Naive B cell (primary cell): ENCODE data around the gene RUSF1. TPM values are rescaled to one million over a fixed set of nuclear protein-coding genes. Genes with fewer than 3 reads are reported as not detected.

Experiments
- ATAC-seq, 2 donors: fragments of 150-1000 bp; cut with Tn5 transposase; 2 replicates each; pipeline ENCODE4 v1.10.0; 2021; ENCODE audit warnings: low read depth in 2 of 2, mild to moderate bottlenecking in 2 of 2, moderate library complexity in 2 of 2
- DNase-seq: peaks from one replicate; pipeline ENCODE4 v3.0.0; 2022
- H3K27ac Mint-ChIP-seq, 6 donors: one replicate each; pipeline ENCODE4 v1.8.0; 2020 to 2022; ENCODE audit warnings: mild to moderate bottlenecking in 6 of 6, mixed read lengths in 6 of 6, moderate library complexity in 5 of 6, inconsistent platforms in 2 of 6
- H3K27me3 Mint-ChIP-seq, 3 donors: one replicate each; pipeline ENCODE4 v1.8.0; 2021 to 2022; ENCODE audit warnings: mixed read lengths in 3 of 3, mild to moderate bottlenecking in 1 of 3
- H3K36me3 Mint-ChIP-seq, 2 donors: one replicate each; pipeline ENCODE4 v1.8.0; 2020 to 2022; ENCODE audit warnings: mixed read lengths in 2 of 2, inconsistent platforms in 1 of 2, mild to moderate bottlenecking in 1 of 2
- H3K4me1 Mint-ChIP-seq, 3 donors: one replicate each; pipeline ENCODE4 v1.8.0; 2020 to 2022; ENCODE audit warnings: mixed read lengths in 3 of 3, inconsistent platforms in 1 of 3, mild to moderate bottlenecking in 1 of 3, moderate library complexity in 1 of 3
- H3K4me3 Mint-ChIP-seq, 8 donors: one replicate each; pipeline ENCODE4 v1.8.0; 2020 to 2022; ENCODE audit warnings: mild to moderate bottlenecking in 8 of 8, mixed read lengths in 8 of 8, moderate library complexity in 8 of 8, inconsistent platforms in 2 of 8
- H3K9me3 Mint-ChIP-seq, 7 donors: one replicate each; pipeline ENCODE4 v1.8.0; 2020 to 2022; ENCODE audit warnings: mixed read lengths in 7 of 7, mild to moderate bottlenecking in 5 of 7, inconsistent platforms in 2 of 7, moderate library complexity in 1 of 7
- polyA plus RNA-seq, 6 donors: library from polyadenylated mRNA; unstranded; fragments of 300-500 nt; fragmentation: Illumina TruSeq; gene quantifications; one replicate each; pipeline ENCODE4 v1.2.3, GENCODE V29; 2021; ENCODE audit warnings: low read depth in 6 of 6

Gene RUSF1
- polyA plus RNA-seq, 6 donors from 2014 or later, result 12.6 to 25.3 (median 21.2) TPM

DNA sequence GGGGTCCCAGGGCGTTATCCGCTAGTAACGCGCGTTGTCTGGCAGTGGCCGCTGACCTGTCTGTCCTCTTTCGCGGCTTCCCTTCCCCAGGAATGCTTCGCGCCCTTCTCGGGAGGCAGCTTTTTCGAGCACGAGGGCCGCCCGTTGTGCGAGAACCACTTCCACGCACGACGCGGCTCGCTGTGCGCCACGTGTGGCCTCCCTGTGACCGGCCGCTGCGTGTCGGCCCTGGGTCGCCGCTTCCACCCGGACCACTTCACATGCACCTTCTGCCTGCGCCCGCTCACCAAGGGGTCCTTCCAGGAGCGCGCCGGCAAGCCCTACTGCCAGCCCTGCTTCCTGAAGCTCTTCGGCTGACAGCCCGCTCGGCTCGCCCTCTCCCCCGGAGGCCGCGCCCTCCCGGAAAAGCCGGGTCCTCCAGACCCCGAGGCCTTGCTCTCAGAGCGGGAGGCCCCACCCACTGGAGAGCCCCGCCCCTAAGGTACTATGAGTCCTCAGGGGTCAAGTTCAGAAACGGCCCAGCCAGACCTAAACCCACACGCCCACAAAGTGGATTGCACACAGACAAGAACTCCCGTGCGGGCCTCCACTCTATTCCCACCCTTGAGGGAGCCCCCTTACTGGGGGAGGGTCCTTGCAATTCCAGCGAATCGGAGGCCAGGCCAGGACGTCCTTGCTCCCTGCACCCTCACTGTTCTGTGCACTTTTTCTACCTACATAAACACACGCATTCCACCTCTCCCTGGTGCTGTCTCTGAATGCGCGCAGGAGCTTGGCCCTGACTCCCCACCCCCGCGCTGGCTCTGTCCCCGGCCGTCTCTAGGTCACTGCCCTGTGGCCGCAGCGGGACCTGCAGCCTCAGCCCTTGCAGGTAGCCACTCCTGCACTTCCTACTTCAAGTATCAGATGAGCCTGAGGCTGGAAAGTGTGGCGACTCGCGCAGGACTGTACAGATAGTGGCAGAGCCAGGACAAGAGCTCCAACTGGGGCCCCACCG lies 30.7 kb downstream of the RUSF1 start:
- ATAC-seq (peak; percentile 27 to 37), DNase-seq (peak; percentile 21)
- no peaks in the 10 kb centered on the region for H3K36me3 Mint-ChIP-seq
- H3K4me1 Mint-ChIP-seq, result peaks cover 17 to 25% (median 24%) of the 10 kb centered on the region in 3 donors
- peak overlapping the region; percentile 80 to 94 (median 88) for H3K4me3 Mint-ChIP-seq
- peak overlapping the region in 3 of 6 donors; percentile 52 to 66 (median 61) for H3K27ac Mint-ChIP-seq
- H3K9me3 Mint-ChIP-seq, result no peaks in the 10 kb centered on the region
- peaks cover 4 to 28% (median 20%) of the 10 kb centered on the region in 3 donors for H3K27me3 Mint-ChIP-seq

DNA sequence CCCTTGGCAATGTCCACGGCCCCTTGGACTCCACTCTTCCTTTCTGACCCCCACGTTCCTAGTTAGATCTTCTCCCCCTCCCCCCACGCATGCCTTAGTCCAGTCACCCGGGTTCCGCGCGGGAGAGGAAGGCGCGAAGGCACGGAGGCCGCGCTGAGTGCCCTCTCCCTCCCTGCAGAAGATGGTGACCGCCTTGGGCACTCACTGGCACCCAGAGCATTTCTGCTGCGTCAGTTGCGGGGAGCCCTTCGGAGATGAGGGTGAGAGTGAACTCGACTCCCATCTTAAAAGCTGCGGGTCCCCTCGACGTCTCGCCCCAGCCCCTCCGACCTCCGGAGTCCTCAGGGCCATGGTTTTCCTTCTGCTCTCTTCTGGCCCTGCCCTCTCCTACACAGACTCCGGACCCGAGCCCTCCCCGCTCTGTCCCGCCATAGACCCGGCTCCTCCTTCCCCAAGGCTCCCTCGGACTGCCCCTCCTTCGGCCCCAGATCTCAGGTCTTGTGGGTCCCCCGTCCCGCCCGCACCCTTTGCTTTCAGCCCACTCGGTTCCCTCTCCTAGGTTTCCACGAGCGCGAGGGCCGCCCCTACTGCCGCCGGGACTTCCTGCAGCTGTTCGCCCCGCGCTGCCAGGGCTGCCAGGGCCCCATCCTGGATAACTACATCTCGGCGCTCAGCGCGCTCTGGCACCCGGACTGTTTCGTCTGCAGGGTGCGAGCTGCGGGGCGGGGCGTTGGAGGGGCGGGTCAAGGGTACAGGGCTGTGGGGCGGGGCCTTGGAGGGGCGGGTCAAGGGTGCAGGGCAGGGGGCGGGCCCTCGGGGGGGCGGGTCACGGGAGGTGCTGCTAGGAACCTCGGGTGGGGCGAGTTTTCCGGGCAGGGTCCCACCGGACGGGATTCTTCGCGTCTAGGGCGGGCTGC lies 31.6 kb downstream of the RUSF1 start:
- Mint-ChIP-seq H3K4me1 (peaks cover 21 to 30% (median 29%) of the 10 kb centered on the region in 3 donors), H3K4me3 (peak overlapping the region; percentile 80 to 94 (median 88)), H3K27me3 (peaks cover 0 to 25% (median 14%) of the 10 kb centered on the region in 3 donors), H3K9me3 (no peaks in the 10 kb centered on the region), H3K36me3 (no peaks in the 10 kb centered on the region), H3K27ac (peak overlapping the region in 4 of 6 donors; percentile 39 to 79 (median 72))
- ATAC-seq (peak; percentile 77 to 79), DNase-seq (peak; percentile 51)

DNA sequence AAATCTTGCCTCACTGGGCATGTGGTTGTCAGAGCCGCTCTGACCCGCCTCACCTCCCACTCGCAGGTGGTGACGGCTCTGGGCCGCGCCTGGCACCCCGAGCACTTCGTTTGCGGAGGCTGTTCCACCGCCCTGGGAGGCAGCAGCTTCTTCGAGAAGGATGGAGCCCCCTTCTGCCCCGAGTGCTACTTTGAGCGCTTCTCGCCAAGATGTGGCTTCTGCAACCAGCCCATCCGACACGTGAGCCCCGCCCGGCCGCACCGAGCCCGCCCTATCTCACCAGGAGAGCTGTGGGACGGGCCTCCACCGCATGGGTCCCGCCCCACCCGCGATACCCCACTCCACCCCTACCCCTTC lies 32.3 kb downstream of the RUSF1 start:
- ATAC-seq, result no peak
- H3K27ac Mint-ChIP-seq, result no peak overlapping the region
- no peak for DNase-seq
- H3K27me3 Mint-ChIP-seq, result peaks cover 0 to 30% (median 13%) of the 10 kb centered on the region in 3 donors
- H3K36me3 Mint-ChIP-seq, result no peaks in the 10 kb centered on the region
- peak overlapping the region; percentile 80 to 94 (median 88) for H3K4me3 Mint-ChIP-seq
- H3K9me3 Mint-ChIP-seq, result no peaks in the 10 kb centered on the region
- H3K4me1 Mint-ChIP-seq, result peaks cover 26 to 36% (median 29%) of the 10 kb centered on the region in 3 donors

DNA sequence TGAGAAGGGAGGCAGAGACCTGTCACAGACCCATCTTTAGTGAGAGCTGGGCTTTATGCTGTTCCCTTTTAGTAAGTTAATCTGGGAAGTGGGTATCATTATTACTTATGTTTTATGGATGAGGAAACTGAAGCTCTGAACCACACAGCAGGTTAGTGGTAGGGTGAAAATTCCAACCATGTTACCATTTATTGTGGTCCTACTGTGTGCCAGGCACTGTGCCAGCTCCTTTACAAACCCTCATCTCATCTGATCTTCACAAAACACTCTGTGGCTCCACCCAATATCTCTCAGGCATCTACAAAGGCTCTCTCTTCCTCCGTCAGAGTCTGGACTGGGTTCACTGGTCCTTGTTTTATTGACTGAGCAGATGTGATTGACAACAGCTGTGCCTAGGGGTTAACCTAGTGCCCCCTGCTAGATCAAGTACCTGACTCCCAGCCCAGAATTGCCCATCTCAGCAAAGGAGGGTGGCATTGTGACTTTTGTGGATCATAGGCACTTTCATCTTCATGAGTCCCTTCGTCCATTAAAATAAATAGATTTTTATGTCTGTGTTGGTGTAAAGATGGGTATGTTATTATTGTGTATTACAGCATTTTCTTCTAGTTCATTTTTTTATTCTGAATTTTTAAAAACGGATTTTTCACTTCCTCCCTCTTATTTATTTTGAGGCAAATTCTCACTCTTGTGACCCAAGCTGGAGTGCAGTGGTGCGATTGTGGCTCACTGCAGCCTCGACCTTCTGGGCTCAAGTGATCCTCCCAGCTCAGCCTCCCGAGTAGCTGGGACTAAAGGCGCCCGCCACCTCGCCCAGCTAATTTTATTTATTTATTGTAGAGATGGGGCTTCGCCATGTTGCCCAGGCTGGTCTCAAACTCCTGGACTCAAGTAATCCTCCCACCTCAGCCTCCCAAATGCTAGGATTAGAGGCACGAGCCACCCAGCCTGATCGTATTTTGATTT lies 33.1 kb downstream of the RUSF1 start:
- DNase-seq (no peak), ATAC-seq (no peak)
- Mint-ChIP-seq H3K4me3 (peak overlapping the region in 4 of 8 donors; percentile 16 to 80 (median 74)), H3K27me3 (peaks cover 0 to 30% (median 5%) of the 10 kb centered on the region in 3 donors), H3K36me3 (no peaks in the 10 kb centered on the region), H3K9me3 (no peaks in the 10 kb centered on the region), H3K4me1 (peaks cover 26 to 31% (median 29%) of the 10 kb centered on the region in 3 donors), H3K27ac (no peak overlapping the region)

DNA sequence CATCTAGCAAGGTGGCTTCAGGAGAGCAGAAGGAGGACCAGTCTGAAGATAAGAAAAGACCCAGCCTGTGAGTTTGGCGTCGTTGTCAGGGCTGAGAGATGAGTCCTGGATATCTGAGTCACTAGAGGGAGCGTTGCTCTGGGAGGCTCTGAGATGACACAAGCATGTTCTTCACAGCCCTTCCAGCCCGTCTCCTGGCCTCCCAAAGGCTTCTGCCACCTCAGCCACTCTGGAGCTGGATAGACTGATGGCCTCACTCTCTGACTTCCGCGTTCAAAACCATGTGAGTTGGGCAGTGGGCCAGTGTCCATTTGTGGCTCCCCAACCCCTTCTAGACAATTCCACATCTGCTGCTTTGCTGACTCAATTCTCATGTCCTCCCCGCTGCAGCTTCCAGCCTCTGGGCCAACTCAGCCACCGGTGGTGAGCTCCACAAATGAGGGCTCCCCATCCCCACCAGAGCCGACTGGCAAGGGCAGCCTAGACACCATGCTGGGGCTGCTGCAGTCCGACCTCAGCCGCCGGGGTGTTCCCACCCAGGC lies 33.9 kb downstream of the RUSF1 start:
- peak overlapping the region in 2 of 8 donors; percentile 2 to 80 for H3K4me3 Mint-ChIP-seq
- H3K9me3 Mint-ChIP-seq, result no peaks in the 10 kb centered on the region
- H3K4me1 Mint-ChIP-seq, result peaks cover 26 to 31% (median 29%) of the 10 kb centered on the region in 3 donors
- no peak overlapping the region for H3K27ac Mint-ChIP-seq
- DNase-seq (no peak), ATAC-seq (no peak)
- H3K27me3 Mint-ChIP-seq, result peaks cover 0 to 24% (median 0%) of the 10 kb centered on the region in 3 donors
- H3K36me3 Mint-ChIP-seq, result no peaks in the 10 kb centered on the region

DNA sequence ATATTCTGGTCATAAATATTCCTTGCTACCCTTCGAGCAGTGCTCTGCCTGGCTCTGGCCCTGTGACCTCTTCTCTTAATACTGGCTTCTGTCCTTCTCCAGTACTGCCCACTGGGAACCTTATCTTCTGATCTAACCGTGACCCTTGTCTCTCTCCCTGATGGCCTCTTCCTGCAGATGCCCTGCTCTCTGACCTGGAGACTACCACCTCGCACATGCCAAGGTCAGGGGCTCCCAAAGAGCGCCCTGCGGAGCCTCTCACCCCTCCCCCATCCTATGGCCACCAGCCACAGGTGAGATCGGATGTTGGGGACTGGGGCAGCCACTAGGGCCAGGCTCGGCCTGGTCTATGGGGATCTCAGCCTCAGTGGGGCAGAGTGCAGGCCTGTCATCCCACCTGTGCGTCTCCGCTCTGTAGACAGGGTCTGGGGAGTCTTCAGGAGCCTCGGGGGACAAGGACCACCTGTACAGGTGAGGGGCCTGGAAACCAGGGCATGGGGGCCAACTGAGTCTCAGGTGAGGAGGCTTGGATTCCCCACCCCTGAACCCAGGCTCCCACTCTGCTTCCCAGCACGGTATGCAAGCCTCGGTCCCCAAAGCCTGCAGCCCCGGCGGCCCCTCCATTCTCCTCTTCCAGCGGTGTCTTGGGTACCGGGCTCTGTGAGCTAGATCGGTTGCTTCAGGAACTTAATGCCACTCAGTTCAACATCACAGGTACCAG lies 34.8 kb downstream of the RUSF1 start:
- Mint-ChIP-seq H3K4me1 (peaks cover 26 to 31% (median 29%) of the 10 kb centered on the region in 3 donors), H3K27me3 (peaks cover 0 to 21% (median 0%) of the 10 kb centered on the region in 3 donors), H3K36me3 (no peaks in the 10 kb centered on the region), H3K9me3 (no peaks in the 10 kb centered on the region), H3K4me3 (peak overlapping the region in 7 of 8 donors; percentile 27 to 82 (median 77)), H3K27ac (no peak overlapping the region)
- DNase-seq, result no peak
- ATAC-seq, result no peak

DNA sequence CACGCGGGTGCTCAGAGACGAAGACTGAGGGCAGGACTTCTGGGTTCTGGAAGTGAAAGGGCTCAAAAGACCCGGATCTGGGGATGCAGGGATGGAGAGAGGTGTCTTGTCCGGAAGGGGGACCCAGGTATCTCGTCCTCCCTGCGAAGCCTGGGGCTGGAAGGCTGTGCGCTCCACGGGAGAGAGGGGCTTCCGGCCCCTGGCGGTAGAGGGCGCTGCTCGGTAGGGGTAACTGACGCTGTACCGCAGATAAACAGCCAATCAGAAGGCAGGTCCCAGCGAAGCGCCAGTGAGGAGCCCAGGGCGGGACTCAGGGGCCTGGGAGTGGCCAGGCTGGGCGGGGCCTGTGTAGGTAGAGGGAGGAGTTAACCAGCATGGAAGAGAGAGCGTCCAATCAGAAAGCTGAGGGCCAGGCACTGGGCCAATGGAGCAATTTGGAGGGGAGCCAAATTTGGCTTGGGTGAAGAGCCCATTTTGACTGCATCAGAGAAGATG lies 35.4 kb downstream of the RUSF1 start:
- H3K4me1 Mint-ChIP-seq, result peaks cover 29 to 32% (median 29%) of the 10 kb centered on the region in 3 donors
- DNase-seq, result peak; percentile 23
- no peaks in the 10 kb centered on the region for H3K9me3 Mint-ChIP-seq
- no peaks in the 10 kb centered on the region for H3K36me3 Mint-ChIP-seq
- H3K27me3 Mint-ChIP-seq, result peaks cover 0 to 21% (median 0%) of the 10 kb centered on the region in 3 donors
- peak overlapping the region; percentile 69 to 87 (median 78) for H3K4me3 Mint-ChIP-seq
- ATAC-seq, result peak; percentile 39 to 54
- H3K27ac Mint-ChIP-seq, result peak overlapping the region in 2 of 6 donors; percentile 62 to 65

DNA sequence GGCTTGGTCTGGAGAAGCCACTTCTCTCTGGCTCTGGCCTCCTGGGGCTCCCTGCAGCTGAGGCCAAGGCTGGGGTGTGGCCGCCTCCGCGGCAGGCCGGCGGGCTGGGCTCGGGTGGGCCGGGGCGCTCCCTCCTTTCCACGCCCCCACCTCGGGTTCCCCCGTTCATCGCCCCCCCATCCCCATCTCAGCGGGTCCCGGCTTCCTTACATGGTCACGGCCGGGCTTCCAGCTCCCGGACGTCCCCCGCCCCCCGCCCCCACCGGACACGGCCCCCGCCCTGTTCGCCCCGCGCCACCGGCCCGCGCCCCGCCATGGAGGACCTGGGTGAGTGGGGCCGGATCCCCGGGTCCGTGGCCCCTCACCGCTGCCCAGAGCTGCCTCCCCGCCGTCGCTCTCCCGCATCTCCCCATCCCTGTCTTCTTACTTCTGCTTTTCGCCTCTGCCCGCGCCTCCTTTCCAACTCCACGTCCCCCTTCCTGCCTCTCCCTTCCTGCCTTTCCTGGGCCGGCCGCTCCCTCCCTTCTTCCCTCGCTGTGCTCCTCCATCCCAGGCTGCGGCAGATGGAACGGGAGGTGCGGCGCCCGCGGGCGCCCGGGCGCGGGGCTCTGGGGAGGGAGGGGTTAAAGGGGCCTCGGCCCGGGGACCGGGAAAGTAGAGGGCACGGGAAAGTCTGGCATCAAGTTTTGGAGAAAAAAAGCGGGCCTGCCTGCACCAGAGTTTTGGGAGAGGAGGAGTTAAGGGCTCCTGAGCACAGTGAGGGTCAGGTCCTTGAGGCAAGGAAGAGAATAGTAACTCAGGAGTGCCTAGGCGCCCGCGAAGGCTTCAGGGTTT lies 36.1 kb downstream of the RUSF1 start, which contains the start of gene TGFB1I1:
Gene TGFB1I1, plus strand, starts transcription at position 278 of the 834 bp plus-strand sequence. Its CDS starts 37 bp downstream, at position 315.
- peak in 1 of 2 donors; percentile 24 for ATAC-seq

DNA sequence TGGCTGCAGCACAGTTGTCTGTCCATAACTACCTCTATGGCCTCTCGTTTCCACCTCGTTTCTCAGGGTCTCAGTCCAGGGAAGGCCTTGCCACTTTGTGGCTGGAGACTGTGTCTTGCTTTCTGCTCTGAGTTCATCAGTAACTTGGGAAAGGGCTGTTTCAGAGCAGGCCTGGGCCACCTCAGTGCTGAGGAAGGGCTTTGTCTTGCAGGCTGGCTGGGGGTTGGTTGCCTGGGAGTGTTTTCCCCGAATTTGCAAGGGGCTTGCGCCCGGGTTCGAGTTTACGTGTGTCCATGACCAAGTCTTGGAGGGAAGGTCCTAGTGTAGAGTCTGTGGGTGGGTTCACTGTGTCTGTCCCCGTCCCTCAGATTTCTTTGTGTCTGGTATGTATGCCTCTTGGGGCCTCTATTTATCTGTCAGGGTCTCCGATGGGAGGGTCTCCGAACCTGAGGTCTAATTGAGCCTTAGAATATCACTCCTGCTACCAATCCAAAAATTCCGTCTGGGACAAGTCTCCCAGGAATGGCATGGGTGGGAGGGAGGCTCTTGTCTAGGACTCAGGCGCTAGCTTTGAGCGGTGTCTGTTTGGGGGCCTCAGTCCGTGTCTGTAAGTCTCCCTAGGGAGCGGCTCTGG lies 36.8 kb downstream of the RUSF1 start:
- no peaks in the 10 kb centered on the region for H3K9me3 Mint-ChIP-seq
- ATAC-seq (no peak), DNase-seq (no peak)
- H3K36me3 Mint-ChIP-seq, result no peaks in the 10 kb centered on the region
- H3K27me3 Mint-ChIP-seq, result peaks cover 0 to 21% (median 0%) of the 10 kb centered on the region in 3 donors
- peaks cover 27 to 38% (median 36%) of the 10 kb centered on the region in 3 donors for H3K4me1 Mint-ChIP-seq
- peak overlapping the region in 7 of 8 donors; percentile 36 to 76 (median 68) for H3K4me3 Mint-ChIP-seq
- H3K27ac Mint-ChIP-seq, result peak overlapping the region in 2 of 6 donors; percentile 3 to 52

More for the DNA sequence above, 36.1 kb downstream of the RUSF1 start, which contains the start of gene TGFB1I1:
- Mint-ChIP-seq H3K27ac (peak within 1 kb of the TSS in 3 of 6 donors; percentile 3 to 65 (median 62)), H3K9me3 (no peaks in the 10 kb centered on the region), H3K4me3 (peak within 1 kb of the TSS; percentile 69 to 87 (median 78)), H3K4me1 (peaks cover 29 to 36% (median 36%) of the 10 kb centered on the region in 3 donors), H3K27me3 (peaks cover 0 to 21% (median 0%) of the 10 kb centered on the region in 3 donors), H3K36me3 (no peaks in the 10 kb centered on the region)
- no peak for DNase-seq

DNA sequence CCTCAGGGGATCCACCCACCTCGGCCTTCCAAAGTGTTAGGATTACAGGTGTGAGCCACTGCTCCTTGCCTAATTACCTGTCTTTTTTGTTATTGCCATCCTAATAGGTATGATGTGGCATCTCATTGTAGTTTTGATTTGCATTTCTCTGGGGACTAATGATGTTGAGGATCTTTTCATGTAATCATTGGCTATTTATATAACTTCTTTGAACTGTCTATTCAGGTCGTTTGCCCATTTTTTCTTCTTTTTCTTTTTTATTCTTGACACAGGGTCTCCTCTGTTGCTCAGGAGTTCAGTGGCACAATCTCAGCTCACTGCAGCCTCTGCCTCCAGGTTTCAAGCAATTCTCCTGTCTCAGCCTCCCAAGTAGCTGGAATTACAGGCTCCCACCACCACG lies 37.6 kb downstream of the RUSF1 start:
- DNase-seq, result no peak
- Mint-ChIP-seq H3K9me3 (no peaks in the 10 kb centered on the region), H3K27me3 (peaks cover 0 to 21% (median 0%) of the 10 kb centered on the region in 3 donors), H3K4me3 (peak overlapping the region in 3 of 8 donors; percentile 29 to 76 (median 37)), H3K36me3 (peaks cover 0 to 7% of the 10 kb centered on the region in 2 donors), H3K4me1 (peaks cover 22 to 43% (median 29%) of the 10 kb centered on the region in 3 donors), H3K27ac (no peak overlapping the region)
- no peak for ATAC-seq
